OCI-LY1 (cell line): Measurements from ENCODE around the gene NR6A1.

Experiments used
- EZH2 ChIP-seq: fragments of 200-600 bp; sonication (generic), shearing (Covaris generic); IDR thresholded peaks from 2 replicates; pipeline ENCODE4 v1.8.0; 2017; ENCODE audit warnings: borderline replicate concordance, mixed run types, mild to moderate bottlenecking, antibody characterized with exemption, low read length, moderate library complexity, mixed read lengths
- TF ChIP-seq, protein P1 (sequence below): fragments of 200-600 bp; sonication (generic), shearing (Covaris generic); IDR thresholded peaks from 2 replicates; pipeline ENCODE4 v1.5.1; 2017; ENCODE audit warnings: mild to moderate bottlenecking, antibody characterized with exemption, low read length, moderate library complexity, mixed read lengths

DNA sequence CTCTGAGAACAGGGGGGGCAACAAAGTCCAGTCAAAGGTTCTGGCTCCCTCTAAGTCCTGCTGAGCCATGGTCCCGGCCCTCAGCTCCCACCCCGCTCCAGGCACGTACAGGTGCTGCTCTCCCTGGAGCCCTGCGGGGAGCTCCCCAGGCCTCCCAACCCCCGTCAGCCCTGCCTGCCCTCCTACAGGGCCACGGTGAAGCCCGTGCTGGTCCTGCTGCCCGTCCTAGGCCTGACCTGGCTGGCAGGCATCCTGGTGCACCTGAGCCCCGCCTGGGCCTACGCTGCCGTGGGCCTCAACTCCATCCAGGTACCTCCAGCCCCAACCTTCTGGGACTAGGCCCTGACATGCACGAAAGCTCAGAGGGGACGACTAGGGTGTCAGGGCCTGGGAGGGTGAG, 300.8 kb downstream of the NR6A1 start:
- TF ChIP-seq, protein P1, sequence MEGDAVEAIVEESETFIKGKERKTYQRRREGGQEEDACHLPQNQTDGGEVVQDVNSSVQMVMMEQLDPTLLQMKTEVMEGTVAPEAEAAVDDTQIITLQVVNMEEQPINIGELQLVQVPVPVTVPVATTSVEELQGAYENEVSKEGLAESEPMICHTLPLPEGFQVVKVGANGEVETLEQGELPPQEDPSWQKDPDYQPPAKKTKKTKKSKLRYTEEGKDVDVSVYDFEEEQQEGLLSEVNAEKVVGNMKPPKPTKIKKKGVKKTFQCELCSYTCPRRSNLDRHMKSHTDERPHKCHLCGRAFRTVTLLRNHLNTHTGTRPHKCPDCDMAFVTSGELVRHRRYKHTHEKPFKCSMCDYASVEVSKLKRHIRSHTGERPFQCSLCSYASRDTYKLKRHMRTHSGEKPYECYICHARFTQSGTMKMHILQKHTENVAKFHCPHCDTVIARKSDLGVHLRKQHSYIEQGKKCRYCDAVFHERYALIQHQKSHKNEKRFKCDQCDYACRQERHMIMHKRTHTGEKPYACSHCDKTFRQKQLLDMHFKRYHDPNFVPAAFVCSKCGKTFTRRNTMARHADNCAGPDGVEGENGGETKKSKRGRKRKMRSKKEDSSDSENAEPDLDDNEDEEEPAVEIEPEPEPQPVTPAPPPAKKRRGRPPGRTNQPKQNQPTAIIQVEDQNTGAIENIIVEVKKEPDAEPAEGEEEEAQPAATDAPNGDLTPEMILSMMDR, result no peak
- no peak for TF ChIP-seq EZH2
